ENCODE measurements around the gene THSD4.

GRCh38 chr15:71752604-71753289 lies 637.5 kb downstream of the THSD4 start:
- TF ChIP-seq CTCF (IDR thresholded peaks at IDR 0.05) (no peak), POLR2A (IDR thresholded peaks at IDR 0.05) (no peak), EP300 (IDR thresholded peaks at IDR 0.05) (no peak)

Data from sigmoid colon (tissue), 4 donors.